ENCODE measurements around the gene FRMD4A. TPM values are rescaled to one million over a fixed set of nuclear protein-coding genes. Genes with fewer than 3 reads are reported as not detected.

FRMD4A gene
- total and polyA plus RNA-seq, 3 donors from 2014 or later, result 15.0 to 20.8 (median 18.7) TPM

DNA sequence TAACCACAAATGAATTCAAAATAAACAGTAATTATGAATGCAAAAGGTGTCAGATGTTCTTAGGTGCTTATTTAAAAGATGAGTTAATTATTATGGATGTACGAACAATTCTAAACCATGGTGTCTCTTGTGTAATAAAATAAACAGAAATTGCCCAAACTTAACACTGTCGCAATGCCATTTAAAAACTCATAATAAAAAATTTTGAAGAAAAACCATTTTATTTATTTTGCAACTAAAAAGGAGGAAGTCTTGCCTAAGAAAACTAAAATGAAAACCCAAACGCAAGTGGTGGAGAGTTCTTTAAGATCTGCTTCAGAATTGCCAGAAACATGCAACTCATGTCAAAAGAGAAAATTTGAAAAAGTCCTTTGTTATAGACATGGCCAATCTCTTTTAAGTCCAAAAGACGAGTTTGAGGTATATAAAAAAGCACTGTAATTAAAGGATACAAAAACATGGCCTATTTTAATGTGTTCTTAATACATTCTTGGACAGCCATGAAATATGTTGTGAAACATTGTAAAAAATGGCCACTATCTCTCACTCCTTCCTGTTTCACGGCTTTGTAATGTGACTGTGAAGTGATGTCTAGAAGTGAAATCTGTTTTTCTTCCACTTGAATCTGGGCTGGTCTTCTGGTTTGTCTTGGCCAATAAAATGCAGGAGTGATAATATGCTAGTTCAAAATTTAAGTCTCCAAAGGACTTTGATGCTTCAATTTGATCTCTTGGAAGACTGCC is 421.0 kb downstream of the FRMD4A start:
- H3K27ac ChIP-seq, result no peak overlapping the region
- DNase-seq, result no peak
- WGBS, 2 donors, result 87 to 92% methylated on average over 5 of the region's 5 CpGs

DNA sequence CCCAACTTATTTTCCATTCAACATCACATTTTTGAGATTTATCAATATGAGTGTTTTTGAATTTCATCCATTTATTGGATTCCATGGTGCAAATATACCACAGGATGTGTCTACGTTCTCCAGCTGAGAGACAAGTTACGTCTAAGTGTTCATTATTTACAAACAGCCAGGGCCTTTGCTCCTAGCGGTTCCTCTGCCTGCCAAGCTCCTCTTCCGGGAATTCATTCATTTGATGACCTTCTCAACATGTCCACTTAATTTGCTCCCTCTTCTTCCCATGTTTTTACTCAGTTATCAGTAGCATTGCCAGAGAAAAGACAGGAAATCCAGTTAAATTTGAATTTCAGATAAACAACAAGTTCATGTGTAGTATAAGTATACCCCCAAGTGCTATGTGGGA is 422.2 kb downstream of the FRMD4A start:
- intact Hi-C loops (cut with DNase I; ENCODE audit: low total_unique reads), result no loop called here
- WGBS, 2 donors, result 85 to 87% methylated on average over 4 of the region's 4 CpGs
- Histone ChIP-seq H3K36me3 (ENCODE audit: low read depth, missing control alignments) (no peaks in the 10 kb centered on the region), H3K4me1 (no peaks in the 10 kb centered on the region), H3K27me3 (no peaks in the 10 kb centered on the region), H3K9me3 (no peaks in the 10 kb centered on the region), H3K27ac (no peak overlapping the region), H3K4me3 (no peak overlapping the region)
- DNase-seq, result no peak
- TF ChIP-seq, protein P1, sequence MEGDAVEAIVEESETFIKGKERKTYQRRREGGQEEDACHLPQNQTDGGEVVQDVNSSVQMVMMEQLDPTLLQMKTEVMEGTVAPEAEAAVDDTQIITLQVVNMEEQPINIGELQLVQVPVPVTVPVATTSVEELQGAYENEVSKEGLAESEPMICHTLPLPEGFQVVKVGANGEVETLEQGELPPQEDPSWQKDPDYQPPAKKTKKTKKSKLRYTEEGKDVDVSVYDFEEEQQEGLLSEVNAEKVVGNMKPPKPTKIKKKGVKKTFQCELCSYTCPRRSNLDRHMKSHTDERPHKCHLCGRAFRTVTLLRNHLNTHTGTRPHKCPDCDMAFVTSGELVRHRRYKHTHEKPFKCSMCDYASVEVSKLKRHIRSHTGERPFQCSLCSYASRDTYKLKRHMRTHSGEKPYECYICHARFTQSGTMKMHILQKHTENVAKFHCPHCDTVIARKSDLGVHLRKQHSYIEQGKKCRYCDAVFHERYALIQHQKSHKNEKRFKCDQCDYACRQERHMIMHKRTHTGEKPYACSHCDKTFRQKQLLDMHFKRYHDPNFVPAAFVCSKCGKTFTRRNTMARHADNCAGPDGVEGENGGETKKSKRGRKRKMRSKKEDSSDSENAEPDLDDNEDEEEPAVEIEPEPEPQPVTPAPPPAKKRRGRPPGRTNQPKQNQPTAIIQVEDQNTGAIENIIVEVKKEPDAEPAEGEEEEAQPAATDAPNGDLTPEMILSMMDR (IDR thresholded peaks at IDR 0.05), result no peak
- no peak for TF ChIP-seq POLR2A (IDR thresholded peaks at IDR 0.05)

More for the DNA sequence above, 421.0 kb downstream of the FRMD4A start:
- TF ChIP-seq, protein P1 (IDR thresholded peaks at IDR 0.05), result no peak
- no peak for TF ChIP-seq POLR2A (IDR thresholded peaks at IDR 0.05)
- no peak overlapping the region for H3K4me3 ChIP-seq
- no peaks in the 10 kb centered on the region for H3K27me3 ChIP-seq
- H3K36me3 ChIP-seq (ENCODE audit: low read depth, missing control alignments), result no peaks in the 10 kb centered on the region
- intact Hi-C loops (cut with DNase I; ENCODE audit: low total_unique reads), result no loop called here
- H3K4me1 ChIP-seq, result no peaks in the 10 kb centered on the region
- H3K9me3 ChIP-seq, result no peaks in the 10 kb centered on the region

DNA sequence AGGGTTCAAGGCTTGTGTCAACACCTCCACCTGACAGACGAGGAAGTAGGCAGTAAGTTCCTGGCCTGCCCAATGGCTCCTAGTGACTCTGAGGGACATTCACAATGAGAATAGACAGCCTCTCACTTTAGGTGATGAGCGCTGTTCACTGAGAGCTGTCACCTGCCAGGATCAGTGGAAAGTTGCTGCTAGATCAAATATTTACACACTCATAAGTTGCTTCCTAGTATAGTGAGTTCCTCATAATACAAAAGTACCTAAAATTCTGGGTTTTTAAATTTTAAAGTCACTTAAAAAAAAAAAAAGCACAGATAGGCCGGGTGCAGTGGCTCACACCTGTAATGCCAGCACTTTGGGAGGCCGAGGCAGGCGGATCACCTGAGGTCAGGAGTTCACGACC is 423.2 kb downstream of the FRMD4A start:
- no peaks in the 10 kb centered on the region for H3K4me1 ChIP-seq
- 81 to 92% methylated on average over 6 of the region's 6 CpGs for WGBS, 2 donors
- intact Hi-C loops (cut with DNase I; ENCODE audit: low total_unique reads), result no loop called here
- no peaks in the 10 kb centered on the region for H3K27me3 ChIP-seq
- H3K4me3 ChIP-seq, result no peak overlapping the region
- H3K36me3 ChIP-seq (ENCODE audit: low read depth, missing control alignments), result no peaks in the 10 kb centered on the region
- TF ChIP-seq, protein P1 (IDR thresholded peaks at IDR 0.05), result no peak
- TF ChIP-seq POLR2A (IDR thresholded peaks at IDR 0.05), result no peak
- DNase-seq, result no peak
- H3K9me3 ChIP-seq, result no peaks in the 10 kb centered on the region
- H3K27ac ChIP-seq, result no peak overlapping the region

DNA sequence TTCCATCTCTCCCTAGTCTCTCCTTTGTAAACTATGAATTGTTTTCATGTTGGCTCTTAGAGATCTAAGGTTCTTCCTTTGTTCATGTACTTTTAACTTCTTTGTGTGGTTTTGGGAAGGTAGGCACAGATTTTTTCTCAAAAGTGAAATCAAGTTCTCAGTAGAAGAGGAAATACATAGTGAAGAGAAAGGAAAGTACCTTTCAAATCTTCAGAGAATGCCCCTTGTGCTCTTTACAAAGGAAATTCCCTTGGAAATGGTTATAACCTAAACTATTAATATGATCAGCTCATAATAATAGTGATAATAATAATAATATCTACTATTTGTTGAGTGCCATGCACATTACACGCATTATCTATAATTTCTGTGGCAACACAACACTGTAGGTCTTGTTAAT is 425.4 kb downstream of the FRMD4A start:
- 90 to 91% methylated on average over 1 of the region's 1 CpG for whole genome bisulfite sequencing, 2 donors

More for the DNA sequence above, 425.4 kb downstream of the FRMD4A start:
- no peak overlapping the region for H3K27ac ChIP-seq
- no peaks in the 10 kb centered on the region for H3K27me3 ChIP-seq
- no peak overlapping the region for H3K4me3 ChIP-seq
- H3K36me3 ChIP-seq (ENCODE audit: low read depth, missing control alignments), result no peaks in the 10 kb centered on the region
- intact Hi-C loops (cut with DNase I; ENCODE audit: low total_unique reads), result no loop called here
- no peaks in the 10 kb centered on the region for H3K9me3 ChIP-seq
- DNase-seq, result no peak
- no peak for TF ChIP-seq POLR2A (IDR thresholded peaks at IDR 0.05)
- TF ChIP-seq, protein P1 (IDR thresholded peaks at IDR 0.05), result no peak
- no peaks in the 10 kb centered on the region for H3K4me1 ChIP-seq

Data from testis (tissue), 3 donors.